HepG2 (cell line): Measurements from ENCODE around the gene RRP12. TPM values are rescaled to one million over a fixed set of nuclear protein-coding genes. Genes with fewer than 3 reads are reported as not detected.

Experiments used
- ARHGAP35 ChIP-seq: sonication (generic); formaldehyde crosslinking; IDR thresholded peaks from 2 replicates; pipeline ENCODE4 v1.9.0; 2022; ENCODE audit warnings: mild to moderate bottlenecking, inconsistent platforms, moderate library complexity, missing genetic modification reagents, borderline replicate concordance
- CEBPZ ChIP-seq: IDR thresholded peaks from 2 replicates; pipeline ENCODE4 v1.6.1; 2012; ENCODE audit warnings: low read length, improper control_type of control experiment
- FOXC1 ChIP-seq: sonication (generic); formaldehyde crosslinking; IDR thresholded peaks from 2 replicates; pipeline ENCODE4 v1.8.0; 2022; ENCODE audit warnings: mild to moderate bottlenecking, missing genetic modification reagents, borderline replicate concordance
- HNRNPK ChIP-seq: fragments of 200-400 bp; formaldehyde crosslinking; IDR thresholded peaks from 2 replicates; pipeline ENCODE4 v1.6.1; 2018; ENCODE audit warnings: low read length, low read depth, moderate library complexity, mild to moderate bottlenecking; ENCODE audit not compliant: poor library complexity, severe bottlenecking
- MAF1 ChIP-seq: sonication (generic); formaldehyde crosslinking; IDR thresholded peaks from 2 replicates; pipeline ENCODE4 v1.5.0; 2020; ENCODE audit warnings: missing genetic modification reagents, borderline replicate concordance
- PAXIP1 ChIP-seq: sonication (generic); formaldehyde crosslinking; conservative IDR thresholded peaks from 2 replicates; pipeline ENCODE4 v1.4.0; 2020; ENCODE audit warnings: mild to moderate bottlenecking, missing genetic modification reagents, moderate library complexity
- SALL1 ChIP-seq: sonication (generic); formaldehyde crosslinking; IDR thresholded peaks from 2 replicates; pipeline ENCODE4 v1.8.0; 2022; ENCODE audit warnings: mild to moderate bottlenecking, missing genetic modification reagents
- SP5 ChIP-seq: IDR thresholded peaks from 2 replicates; pipeline ENCODE4 v1.6.1; 2016; ENCODE audit warnings: low read depth, borderline replicate concordance
- SUZ12 ChIP-seq: fragments of 150-350 bp; IDR thresholded peaks from 2 replicates; pipeline ENCODE4 v1.6.1; 2014; ENCODE audit warnings: low read depth, low read length
- TBL1XR1 ChIP-seq: fragments of 150-350 bp; IDR thresholded peaks from 2 replicates; pipeline ENCODE4 v1.6.1; 2014; ENCODE audit warnings: borderline replicate concordance, low read length; ENCODE audit not compliant: partially characterized antibody
- THAP8 ChIP-seq: sonication (generic); formaldehyde crosslinking; IDR thresholded peaks from 2 replicates; pipeline ENCODE4 v1.5.1; 2020; ENCODE audit warnings: missing genetic modification reagents, mild to moderate bottlenecking, borderline replicate concordance
- ZBTB49 ChIP-seq: sonication (generic); formaldehyde crosslinking; IDR thresholded peaks from 2 replicates; pipeline ENCODE4 v1.4.0; 2020; ENCODE audit warnings: missing genetic modification reagents, borderline replicate concordance
- ZFP90 ChIP-seq: sonication (generic); formaldehyde crosslinking; IDR thresholded peaks from 2 replicates; pipeline ENCODE4 v1.8.0; 2022; ENCODE audit warnings: missing genetic modification reagents, mild to moderate bottlenecking, inconsistent platforms, borderline replicate concordance
- ZNF44 ChIP-seq: sonication (generic); formaldehyde crosslinking; IDR thresholded peaks from 2 replicates; pipeline ENCODE4 v1.5.1; 2020; ENCODE audit warnings: mild to moderate bottlenecking, missing genetic modification reagents
- ZNF746 ChIP-seq: sonication (generic); formaldehyde crosslinking; IDR thresholded peaks from 2 replicates; pipeline ENCODE4 v1.8.0; 2022; ENCODE audit warnings: mild to moderate bottlenecking, missing genetic modification reagents
- ZNF761 ChIP-seq: sonication (generic); formaldehyde crosslinking; conservative IDR thresholded peaks from 2 replicates; pipeline ENCODE4 v1.4.0; 2020; ENCODE audit warnings: mild to moderate bottlenecking, missing genetic modification reagents
- ZNF776 ChIP-seq: sonication (generic); formaldehyde crosslinking; IDR thresholded peaks from 2 replicates; pipeline ENCODE4 v1.4.0; 2020; ENCODE audit warnings: mild to moderate bottlenecking, missing genetic modification reagents
- ZSCAN25 ChIP-seq: sonication (generic); formaldehyde crosslinking; IDR thresholded peaks from 2 replicates; pipeline ENCODE4 v1.8.0; 2022; ENCODE audit warnings: mild to moderate bottlenecking, missing genetic modification reagents
- polyA plus RNA-seq, 8 experiments: library from polyadenylated mRNA; depleted of rRNA in 3 of 8; stranded (reverse) in 7 of 8; unstranded in 1 of 8; fragments of >200 nt; fragmentation: Illumina TruSeq in 4 of 8; extraction: Trizol in 4 of 8; gene quantifications; 2 replicates each; pipeline versions ENCODE4 v1.2.1 to v1.2.3, GENCODE V29; 2011 to 2016; ENCODE audit warnings: low read depth in 4 of 8, missing spikeins in 1 of 8, mixed read lengths in 1 of 8; ENCODE audit not compliant: insufficient read depth in 1 of 8
- total RNA-seq, 5 experiments: library from RNA; depleted of rRNA; stranded (reverse); fragments of >200 nt; fragmentation: Illumina TruSeq; extraction: Trizol; gene quantifications; 2 replicates each; pipeline ENCODE4 v1.2.3, GENCODE V29; 2016; ENCODE audit warnings: low read depth in 1 of 5

RRP12 gene
- total and polyA plus RNA-seq, 2 of the 13 experiments (the other 11 are each of a cell fraction or from before 2014, with no cell fraction given): 13.2 to 39.4 TPM

- TF ChIP-seq ZNF761 (CRISPR knock-in tag) (0 out of 2 replicates have a peak, but pooled peaks have one; percentile 40), CEBPZ (no peak), ZNF746 (CRISPR knock-in tag) (no peak), SP5 (CRISPR knock-in tag) (no peak), MAF1 (CRISPR knock-in tag) (no peak), ZSCAN25 (CRISPR knock-in tag) (no peak), ZBTB49 (CRISPR knock-in tag) (0 out of 2 replicates have a peak, but pooled peaks have one; percentile 23), ZNF776 (CRISPR knock-in tag) (no peak), SUZ12 (no peak), FOXC1 (no peak), ZFP90 (CRISPR knock-in tag) (no peak), PAXIP1 (CRISPR knock-in tag) (peak; percentile 27; the same call in 1 of the 2 replicates), ARHGAP35 (CRISPR knock-in tag) (no peak), TBL1XR1 (peak; percentile 64), HNRNPK (no peak), ZNF44 (CRISPR knock-in tag) (no peak), SALL1 (CRISPR knock-in tag) (peak; percentile 76), THAP8 (CRISPR knock-in tag) (no peak)
Observed at GRCh38 chr10:97407211-97407951, 6.2 kb upstream of the RRP12 start (continued).
